Iris pigment epithelial cell (primary cell): ENCODE results near the gene BCL7B.
"Not testable (repeated sequence)": the region's sequence is repeated elsewhere in the genome, so short reads cannot be mapped to it uniquely, and the experiment has no call there.

Experiments
- DNase-seq: peaks from one replicate; pipeline ENCODE4 v3.0.0-alpha.2; 2011; ENCODE audit warnings: low read depth

BCL7B gene

DNA sequence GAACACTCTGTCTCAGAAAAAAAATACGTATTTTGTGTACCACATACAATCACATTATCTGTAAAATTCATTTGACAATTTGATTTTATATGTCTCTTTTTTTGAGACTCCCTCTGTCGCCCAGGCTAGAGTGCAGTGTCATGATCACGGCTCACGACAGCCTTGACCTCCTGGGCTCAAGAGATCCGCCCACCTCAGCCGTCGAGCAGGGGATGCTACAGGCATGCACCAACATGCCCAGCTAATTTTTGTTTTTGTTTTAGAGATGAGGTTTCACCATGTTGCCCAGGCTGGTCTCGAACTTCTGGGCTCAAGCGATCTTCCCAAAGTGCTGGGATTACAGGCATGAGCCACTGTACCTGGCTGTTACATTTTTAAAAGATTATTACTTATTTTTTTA, 23.7 kb downstream of the BCL7B start:
- no peak for DNase-seq

DNA sequence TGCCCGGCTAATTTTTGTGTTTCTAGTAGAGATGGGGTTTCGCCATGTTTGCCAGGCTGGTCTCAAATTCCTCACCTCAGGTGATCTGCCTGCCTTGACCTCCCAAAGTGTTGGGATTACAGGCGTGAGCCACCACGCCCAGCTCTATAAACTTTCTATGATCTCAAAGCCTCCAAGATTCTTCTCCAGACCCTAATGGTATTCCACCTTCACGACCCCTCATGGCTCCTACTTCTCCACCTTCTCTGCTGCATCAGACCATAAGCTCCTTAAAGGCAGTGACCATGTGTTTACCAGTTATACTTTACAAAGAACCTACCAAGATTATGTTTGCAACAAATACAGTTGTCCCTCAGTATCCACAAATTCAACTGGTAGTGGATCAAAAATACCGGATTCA, 25.3 kb downstream of the BCL7B start:
- DNase-seq: no peak

DNA sequence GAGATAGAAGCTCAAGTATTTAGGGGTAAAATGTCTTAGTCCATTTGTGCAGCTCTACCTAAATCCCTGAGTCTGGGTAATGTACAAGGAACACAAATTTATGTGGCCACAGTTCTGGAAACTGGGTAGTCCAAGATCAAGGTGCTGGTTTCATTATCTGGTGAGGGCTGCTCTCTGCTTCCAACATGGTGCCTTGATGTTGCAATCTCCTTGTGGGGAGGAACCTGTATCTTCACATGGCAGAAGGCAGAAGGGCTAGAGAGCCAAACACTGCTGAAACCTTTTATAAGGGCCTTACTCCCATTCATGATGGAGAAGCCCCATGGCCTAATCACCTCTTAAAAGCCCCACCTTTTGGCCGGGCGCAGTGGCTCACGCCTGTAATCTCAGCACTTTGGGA, 26.7 kb downstream of the BCL7B start:
- no peak for DNase-seq

DNA sequence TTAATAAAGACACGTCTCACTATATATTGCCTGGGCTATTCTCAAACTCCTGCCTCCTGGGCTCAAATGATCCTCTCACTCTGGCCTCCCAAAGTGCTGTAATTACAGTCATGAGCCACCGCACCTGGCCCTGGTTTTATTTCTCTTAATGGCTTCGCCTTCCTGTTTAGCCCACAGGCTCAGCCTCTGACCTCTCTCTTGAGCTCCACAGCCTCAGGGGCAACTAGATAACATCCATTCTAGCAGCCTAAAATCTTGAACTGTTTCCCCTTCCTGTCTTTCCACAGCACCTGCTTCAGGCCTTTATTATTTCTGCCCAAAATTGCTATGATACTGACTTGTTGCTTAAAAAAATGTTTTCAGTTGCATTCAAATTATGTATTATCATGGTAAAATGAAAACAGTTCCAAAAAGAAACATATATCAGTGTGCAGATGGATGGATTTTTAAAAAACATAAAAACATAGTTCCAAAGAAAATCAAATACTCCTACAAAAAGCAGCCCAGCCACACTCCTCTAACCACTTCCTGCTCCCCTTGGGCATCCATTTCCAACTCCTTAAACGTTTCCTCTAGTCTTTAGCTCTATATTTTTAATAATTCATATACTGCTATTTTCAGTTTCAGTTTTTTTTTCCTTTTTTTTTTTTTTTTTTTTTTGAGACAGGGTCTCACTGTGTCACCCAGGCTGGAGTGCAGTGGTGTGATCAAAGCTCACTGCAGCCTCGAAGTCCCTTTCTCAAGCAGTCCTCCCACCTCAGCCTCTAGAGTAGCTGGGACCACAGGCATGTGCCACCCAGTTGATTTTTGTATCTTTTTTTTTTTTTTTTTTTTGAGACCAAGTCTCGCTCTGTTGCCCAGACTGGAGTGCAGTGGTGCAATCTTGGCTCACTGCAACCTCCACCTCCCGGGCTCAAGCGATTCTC, 30.3 kb downstream of the BCL7B start:
- no peak for DNase-seq

DNA sequence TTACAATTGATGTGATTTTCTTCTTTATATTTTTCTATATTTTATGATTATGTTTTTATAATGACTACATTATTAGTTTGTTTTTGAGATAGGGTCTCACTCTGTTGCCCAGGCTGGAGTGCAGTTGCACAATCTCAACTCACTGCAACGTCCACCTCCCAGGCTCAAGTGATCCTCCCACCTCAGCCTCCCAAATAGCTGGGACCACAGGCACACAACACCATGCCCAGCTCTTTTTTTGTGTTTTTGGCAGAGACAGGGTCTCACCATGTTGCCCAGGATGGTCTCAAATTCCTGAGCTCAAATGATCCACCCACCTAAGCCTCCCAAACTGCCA, 31.4 kb downstream of the BCL7B start:
- not testable (repeated sequence) for DNase-seq

DNA sequence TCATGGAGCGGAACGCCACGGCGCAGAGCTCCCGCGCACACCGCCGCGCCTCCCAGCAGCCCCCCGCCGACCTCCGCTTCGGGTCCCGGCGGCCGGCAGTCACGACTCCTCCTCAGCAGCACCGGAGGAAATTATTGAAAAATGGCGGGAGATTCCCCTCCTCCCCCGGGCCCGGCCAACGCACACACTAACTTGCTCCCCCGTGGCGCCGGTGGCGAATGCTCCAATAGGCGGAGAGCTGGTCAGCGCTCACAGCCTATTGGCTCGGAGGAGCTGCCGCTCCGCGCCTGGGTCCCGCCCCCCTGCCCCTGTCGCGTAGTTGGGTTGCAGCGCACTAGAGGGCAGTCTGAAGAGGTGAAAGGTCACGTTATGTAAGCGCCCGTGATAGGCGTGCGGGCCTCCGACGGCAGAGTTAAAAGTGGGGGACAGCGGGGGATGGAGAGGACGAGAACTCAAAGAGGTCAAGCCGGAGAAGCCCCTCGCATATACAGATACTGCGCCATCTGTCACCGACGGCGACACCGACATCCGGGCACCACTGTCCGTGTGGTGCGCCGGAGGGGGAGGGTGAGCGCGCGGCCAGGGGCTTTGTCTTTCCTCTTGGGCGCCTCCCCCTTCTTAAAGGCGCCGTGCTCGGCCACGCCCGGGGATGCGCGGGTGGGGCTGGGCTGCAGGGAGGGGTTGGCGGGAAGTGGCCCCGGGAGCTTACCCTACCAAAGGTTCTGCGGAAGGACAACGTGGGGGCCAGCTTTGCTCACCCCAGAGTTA, 35.2 kb downstream of the BCL7B start, which contains the start of gene BAZ1B:
BAZ1B (minus strand) TSS at position 189 of the 768 bp plus-strand sequence. CDS start 360 bp downstream, outside the sequence.
- DNase-seq: peak; percentile 98

DNA sequence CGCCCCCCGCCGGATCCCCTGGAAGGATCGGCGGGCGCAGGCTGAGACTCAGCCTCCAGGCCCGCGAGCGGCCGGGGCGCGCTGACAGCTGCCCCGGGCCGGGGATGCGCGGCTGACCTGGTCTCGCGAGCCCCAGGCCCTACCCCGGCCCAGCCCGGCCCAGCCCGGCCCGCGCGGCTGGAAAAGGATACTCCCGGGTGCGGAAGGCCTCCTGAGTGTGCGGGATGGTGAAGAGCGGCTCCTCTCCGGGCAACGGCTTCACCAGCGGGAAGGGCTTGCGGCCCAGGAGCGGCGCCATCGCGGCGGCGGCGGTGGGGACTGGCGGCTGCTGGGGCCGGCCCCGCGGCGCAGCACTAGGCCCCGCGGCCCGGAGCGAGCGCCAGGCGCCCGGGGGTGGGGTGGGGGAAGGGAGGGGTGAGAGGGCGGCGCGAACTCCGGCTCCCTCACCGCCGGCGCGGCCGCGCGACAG, 35.8 kb downstream of the BCL7B start:
- DNase-seq: peak; percentile 47

DNA sequence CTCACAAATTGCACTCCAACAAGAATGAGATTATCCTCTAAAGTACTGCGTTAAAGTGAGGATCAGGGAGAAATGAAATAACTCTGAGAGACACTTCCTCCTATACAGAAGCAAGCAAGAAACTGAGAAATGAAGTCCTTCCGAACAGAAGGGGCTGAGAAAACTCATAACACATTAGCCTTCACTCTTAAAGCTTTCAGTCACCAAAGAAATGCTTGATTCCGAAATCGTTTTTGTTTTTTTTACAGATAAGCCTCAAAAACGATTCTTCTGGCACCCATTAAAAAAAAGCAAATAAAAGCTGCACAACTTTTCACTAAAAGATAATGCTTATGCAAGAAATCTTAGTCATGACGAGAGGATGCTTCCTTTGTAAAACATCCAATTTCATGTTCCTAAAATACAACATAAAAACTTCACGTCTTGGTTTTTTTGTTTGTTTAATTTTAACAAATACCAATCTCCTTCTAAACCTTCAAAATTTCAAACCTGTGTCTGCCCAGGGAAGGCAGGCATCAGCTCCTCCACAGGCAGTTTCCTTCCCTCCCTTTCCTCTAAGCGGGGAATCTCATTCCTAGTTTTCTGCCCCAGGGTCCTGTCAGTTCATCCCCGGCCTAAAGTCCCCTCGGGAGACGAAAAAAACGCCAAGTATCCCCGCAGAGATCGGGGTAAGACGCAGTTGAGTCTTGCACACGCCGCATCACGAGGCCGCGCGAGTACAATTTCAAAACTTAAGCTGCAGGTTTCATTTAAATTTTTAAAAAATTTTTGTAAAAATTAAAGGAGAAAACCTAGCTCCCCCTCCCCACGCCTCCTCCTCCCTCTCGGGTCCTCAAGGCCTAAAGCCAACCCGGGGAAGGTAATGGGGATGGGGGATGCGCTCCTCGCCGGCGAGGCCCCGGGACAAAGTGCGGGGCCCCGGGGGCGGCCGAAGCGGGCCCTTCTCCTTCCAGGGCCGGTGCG, 36.5 kb downstream of the BCL7B start:
- peak; percentile 50 for DNase-seq

DNA sequence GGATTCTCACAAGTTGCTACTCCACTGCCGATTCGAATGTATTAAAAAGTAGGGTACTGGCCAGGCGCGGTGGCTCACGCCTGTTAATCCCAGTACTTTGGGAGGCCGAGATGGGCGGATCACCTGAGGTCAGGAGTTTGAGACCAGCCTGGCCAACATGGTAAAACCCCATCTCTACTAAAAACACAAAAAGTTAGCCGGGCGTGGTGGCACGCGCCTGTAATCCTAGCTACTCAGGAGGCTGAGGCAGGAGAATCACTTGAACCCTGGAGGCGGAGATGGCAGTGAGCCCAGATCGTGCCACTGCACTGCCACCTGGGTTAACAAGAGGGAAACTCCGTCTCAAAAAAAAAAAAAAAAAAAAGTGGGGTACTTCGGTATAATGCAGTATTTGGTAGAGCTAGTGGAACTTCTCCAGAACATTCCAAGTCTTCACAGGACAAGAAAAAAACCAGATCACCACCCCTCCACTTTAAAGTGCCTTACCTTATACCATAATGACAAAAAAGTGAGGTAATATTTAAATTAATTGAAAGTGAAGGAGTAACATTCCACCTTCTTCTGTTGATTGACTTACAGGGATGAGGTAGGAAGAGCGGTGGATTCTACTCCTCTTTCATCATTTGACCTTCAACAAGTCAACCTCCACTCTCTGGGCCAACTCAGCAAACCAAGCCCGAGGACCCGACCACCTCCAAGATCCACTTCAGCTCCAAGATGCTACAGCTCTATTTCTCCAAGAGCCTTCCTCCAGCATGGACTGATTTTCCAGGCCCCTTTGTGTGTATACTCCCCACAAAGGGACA, 37.4 kb downstream of the BCL7B start:
- DNase-seq: peak; percentile 27

DNA sequence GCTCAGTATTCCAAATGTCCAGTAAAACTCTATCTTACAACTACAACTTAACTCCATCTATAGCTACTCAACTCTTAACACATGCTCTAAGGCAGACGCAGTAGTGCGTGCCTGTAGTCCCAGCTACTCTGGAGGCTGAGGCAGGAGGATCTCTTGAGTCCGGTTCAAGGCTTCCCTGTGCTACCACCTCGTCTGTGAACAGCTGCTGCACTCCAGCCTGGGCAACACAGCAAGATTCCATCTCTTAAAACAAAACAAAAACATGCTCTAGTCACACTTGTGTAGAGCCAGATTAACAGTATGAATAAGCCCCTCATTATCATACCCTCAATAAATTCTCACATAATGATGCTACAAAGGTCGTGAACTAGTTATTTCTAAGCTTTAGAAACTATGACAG, 39.0 kb downstream of the BCL7B start:
- no peak for DNase-seq

DNA sequence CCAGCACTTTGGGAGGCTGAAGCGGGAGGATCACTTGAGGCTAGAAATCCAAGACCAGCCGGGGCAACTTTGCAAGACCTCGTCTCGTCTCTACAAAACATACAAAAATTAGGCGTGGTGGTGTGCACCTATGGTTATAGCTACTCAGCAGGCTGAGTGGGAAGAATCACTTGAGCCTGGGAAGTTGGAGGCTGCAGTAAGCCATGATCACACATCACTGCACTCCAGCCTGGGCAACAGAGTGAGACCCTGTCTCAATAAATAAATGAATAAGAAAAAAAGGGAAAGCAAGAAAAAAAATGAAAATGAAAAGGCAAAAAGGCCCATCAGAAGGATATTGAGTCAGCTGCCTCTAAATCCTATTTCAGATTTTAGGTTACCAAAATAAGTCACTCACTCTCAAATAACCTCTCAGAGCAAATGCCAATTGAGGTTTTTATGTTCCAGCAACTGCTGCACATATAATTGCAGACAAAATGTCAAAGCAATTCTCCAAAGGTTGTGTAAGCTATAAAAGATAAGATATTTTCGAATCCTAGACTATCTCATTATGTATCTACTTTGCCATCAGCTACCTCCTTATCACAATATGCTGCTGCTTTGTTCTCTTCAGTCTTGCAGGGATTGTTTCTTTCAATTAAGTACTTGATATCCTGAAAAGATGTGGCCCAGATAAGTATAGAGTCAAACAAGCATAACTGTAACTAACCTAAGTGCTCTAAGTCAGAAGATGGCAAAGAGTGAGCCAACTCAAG, 40.1 kb downstream of the BCL7B start:
- no peak for DNase-seq

DNA sequence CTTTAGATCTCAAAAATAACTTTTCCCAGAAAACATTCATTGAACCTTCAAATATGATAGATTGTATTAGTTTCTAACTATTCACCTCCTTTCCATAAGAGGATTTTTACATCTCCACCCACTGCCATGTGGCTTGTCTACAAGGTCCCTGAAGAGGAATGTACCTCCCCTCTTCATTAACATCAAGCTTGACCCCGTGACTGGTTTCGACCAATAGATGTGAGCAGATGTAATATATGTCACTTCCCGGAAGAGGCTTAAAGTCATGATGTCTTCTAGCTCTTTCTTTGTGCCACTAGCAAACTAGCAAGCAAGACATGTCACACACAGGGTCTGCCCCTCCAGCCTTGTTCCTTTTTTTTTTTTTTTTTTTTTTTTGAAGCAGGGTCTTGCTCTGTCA, 42.3 kb downstream of the BCL7B start:
- no peak for DNase-seq

DNA sequence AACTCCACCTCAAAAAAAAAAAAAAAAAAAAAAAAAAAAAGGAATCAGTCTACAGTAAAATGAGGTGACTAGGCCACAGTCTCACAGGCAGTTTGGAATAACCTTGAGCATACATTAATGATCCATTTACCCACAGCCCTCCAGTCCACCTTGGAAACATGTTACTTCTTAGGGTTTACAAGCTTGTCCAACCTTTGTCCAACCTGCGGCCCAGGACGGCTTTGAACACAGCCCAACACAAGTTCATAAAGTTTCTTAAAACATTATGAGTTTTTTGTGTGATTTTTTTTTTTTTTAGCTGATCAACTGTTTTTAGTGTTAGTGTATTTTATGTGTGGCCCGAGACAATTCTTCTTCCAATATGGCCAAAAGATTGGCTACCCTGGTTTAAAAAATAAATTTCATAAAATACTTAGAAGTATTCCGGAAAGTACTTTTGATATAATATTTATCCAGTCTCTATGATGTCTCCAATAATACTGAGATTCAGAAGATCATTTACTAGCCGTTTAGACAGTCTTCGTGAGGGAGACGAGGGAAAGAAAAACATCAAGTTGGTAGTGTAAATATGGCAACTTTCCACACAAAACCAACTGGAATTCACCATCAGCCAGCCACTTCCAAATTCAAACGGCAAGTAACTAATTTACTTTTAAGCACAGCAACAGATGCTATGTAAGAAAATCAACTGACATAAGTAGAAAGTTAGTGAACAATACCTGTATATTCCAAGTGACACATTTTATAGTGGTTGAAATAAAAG, 45.3 kb downstream of the BCL7B start:
- no peak for DNase-seq

DNA sequence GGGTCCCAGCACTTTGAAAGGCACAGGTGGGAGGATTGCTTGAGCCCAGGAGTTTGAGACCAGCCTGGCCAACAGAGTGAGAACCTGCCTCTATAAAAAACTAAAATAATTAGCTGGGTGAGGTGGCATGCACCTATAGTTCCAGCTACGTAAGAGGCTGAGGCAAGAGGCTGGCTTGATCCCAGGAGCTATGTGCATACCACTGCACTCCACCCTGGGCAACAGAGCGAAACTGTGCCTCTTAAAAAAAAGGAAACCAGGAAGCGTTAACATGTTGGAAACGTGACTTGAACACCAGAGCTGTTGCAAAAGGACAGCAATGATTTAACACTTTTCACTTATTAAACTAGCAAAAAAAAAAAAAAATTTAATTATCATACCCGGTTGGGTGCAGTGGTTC, 48.0 kb downstream of the BCL7B start:
- no peak for DNase-seq

DNA sequence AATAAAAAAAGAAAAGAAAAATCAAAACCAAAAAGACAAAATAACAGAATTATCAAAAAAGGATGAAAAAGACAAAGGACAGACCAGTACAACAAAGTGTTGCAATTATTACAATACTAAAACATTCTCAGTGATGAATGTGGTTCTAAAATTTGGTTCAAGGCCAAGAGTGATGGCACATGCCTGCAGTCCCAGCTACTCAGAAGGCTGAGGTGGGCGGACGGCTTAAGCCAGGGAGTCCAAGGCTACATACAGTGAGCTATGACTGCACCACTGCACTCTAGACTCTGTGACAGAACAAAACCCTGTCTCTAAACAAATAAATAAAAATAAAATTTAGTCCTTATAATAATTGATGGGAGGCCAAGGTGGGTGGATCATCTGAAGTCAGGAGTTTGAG, 49.9 kb downstream of the BCL7B start:
- DNase-seq: peak; percentile 10

DNA sequence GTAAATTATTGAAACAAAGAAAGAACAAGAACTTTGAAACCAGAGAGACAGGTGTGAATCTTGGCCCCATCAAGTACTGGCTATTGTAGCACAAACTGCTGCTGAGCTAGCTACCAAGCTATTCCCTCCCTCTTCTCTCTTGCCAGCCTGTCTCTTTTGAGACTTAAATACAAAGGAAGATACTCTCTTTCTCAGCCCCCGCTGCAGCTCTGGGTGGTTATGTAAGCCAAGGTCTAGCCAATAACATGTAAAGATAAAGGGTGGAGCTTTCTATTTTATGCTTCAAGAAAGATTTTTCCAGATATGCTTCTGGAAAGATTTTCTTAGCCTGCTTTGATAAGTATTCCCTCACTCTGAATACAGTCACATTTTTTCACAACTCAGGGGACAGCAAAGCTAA, 52.6 kb downstream of the BCL7B start:
- DNase-seq: no peak

DNA sequence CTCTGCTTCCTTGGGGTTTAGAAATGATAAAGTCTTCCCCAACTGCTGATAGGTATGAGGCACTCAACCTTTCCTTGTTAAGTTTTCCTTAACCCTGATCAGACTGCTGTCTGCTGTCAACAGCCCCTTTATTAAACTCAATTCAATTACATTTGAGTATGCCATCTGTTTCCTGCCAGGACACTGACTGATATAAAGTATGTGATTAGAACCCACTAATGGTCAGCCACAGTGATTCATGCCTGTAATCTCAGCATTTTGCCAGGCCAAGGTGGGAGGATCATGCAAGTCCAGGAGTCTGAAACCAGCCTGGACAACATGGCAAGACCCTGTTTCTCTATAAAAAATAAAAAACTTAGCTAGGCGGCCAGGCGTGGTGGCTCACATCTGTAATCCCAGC, 53.5 kb downstream of the BCL7B start:
- DNase-seq: no peak

DNA sequence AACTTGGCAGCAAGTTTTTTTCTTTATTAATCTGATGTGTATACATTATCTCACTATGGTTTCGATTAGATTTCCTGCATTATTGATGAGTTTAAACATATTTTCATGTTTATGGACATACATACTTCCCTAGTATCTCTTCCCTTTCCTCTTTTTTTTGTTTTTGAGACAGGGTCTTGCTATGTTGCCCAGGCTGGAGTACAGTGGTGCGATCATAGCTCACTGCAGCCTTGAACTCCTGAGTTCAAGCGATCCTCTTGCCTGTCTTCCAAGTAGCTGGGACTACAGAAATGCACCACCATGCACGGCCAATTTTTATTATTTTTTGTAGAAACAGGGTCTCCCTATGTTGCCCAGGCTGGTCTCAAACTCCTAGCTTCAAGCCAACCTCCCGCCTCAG, 54.3 kb downstream of the BCL7B start:
- DNase-seq: no peak

DNA sequence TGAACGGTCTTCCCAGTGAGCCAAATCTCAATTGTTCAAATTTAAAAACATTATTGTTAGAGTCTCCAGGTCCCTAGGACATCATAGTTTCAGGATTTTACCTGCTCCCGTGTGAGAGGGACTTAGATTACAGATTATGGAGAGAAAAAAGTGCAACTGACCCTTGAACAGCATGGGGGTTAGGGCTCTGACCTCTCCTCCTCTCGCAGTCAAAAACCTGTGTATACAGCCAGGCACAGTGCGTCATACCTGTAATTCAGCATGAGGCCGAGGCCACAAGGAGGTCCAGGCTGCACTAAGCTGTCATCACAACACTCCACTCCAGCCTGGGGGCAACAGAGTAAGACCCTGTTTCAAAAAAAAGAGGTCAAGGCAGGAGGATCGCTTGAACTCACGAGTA, 60.9 kb downstream of the BCL7B start:
- DNase-seq: no peak

DNA sequence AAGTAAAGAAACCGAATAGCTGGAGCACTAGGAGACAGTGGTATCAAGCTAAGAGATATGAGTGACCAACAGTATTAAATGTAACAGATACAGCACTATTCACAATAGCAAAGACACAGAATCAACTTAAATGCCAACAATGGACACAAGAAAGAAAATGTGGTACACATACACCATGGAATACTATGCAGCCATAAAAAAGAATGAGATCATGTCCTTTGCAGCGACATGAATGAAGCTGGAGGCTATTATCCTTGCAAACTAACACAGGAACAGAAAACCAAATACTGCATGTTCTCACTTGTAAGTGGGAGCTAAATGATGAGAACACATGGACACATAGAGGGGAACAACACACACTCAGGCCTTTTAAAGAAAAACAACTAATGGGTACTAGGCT, 62.0 kb downstream of the BCL7B start:
- not testable (repeated sequence) for DNase-seq
